HG03442 (cell line): ENCODE data around the gene HLA-DQA2.
"Not testable (repeated sequence)": the region's sequence is repeated elsewhere in the genome, so short reads cannot be mapped to it uniquely, and the experiment has no call there.

Source experiments
- ATAC-seq: cut with Tn5 transposase; IDR thresholded peaks from one replicate; pipeline ENCODE4 v1.9.1; 2021; ENCODE audit warnings: mild to moderate bottlenecking, moderate library complexity; ENCODE audit not compliant: unreplicated experiment

The HLA-DQA2 gene

GRCh38 chr6:32741031-32741960 is at the start of gene HLA-DQA2:
Gene HLA-DQA2 (plus strand): TSS chr6:32741391. CDS start chr6:32741444, 53 bp downstream.
- no peak for ATAC-seq

GRCh38 chr6:32692019-32692418 is 49.2 kb upstream of the HLA-DQA2 start:
- ATAC-seq = no peak

- no peak for ATAC-seq
Observed at GRCh38 chr6:32697031-32697430, 44.2 kb upstream of the HLA-DQA2 start.

- ATAC-seq = no peak
Observed at GRCh38 chr6:32700391-32701040, 40.7 kb upstream of the HLA-DQA2 start.

GRCh38 chr6:32703347-32703746 is 37.8 kb upstream of the HLA-DQA2 start:
- ATAC-seq = no peak

GRCh38 chr6:32705164-32705563 is 36.0 kb upstream of the HLA-DQA2 start:
- not testable (repeated sequence) for ATAC-seq

GRCh38 chr6:32709625-32710024 is 31.6 kb upstream of the HLA-DQA2 start:
- ATAC-seq = no peak

GRCh38 chr6:32713241-32713640 is 27.9 kb upstream of the HLA-DQA2 start:
- no peak for ATAC-seq

GRCh38 chr6:32716396-32716795 is 24.8 kb upstream of the HLA-DQA2 start:
- ATAC-seq = no peak

- ATAC-seq = no peak
Observed at GRCh38 chr6:32718879-32719278, 22.3 kb upstream of the HLA-DQA2 start.

GRCh38 chr6:32738126-32738525 is 3.1 kb upstream of the HLA-DQA2 start:
- no peak for ATAC-seq

GRCh38 chr6:32742374-32742773 is 1.2 kb downstream of the HLA-DQA2 start:
- ATAC-seq = no peak

GRCh38 chr6:32744776-32745175 is 3.6 kb downstream of the HLA-DQA2 start:
- ATAC-seq = no peak

- not testable (repeated sequence) for ATAC-seq
Observed at GRCh38 chr6:32745649-32746048, 4.5 kb downstream of the HLA-DQA2 start.

GRCh38 chr6:32752580-32752979 is 11.4 kb downstream of the HLA-DQA2 start:
- no peak for ATAC-seq

GRCh38 chr6:32759669-32760068 is 18.5 kb downstream of the HLA-DQA2 start:
- no peak for ATAC-seq

GRCh38 chr6:32761072-32761471 is 19.9 kb downstream of the HLA-DQA2 start:
- ATAC-seq = no peak

- ATAC-seq = no peak
Observed at GRCh38 chr6:32761548-32761947, 20.4 kb downstream of the HLA-DQA2 start.

- no peak for ATAC-seq
Observed at GRCh38 chr6:32763421-32763820, 22.2 kb downstream of the HLA-DQA2 start, which contains the start of gene HLA-DQB2. Gene HLA-DQB2 (minus strand): TSS chr6:32763532. CDS start chr6:32763470, 62 bp downstream.

- no peak for ATAC-seq
Observed at GRCh38 chr6:32764048-32764447, 22.9 kb downstream of the HLA-DQA2 start.

GRCh38 chr6:32772656-32773055 is 31.5 kb downstream of the HLA-DQA2 start:
- ATAC-seq = no peak

GRCh38 chr6:32774426-32774825 is 33.2 kb downstream of the HLA-DQA2 start:
- ATAC-seq = no peak
